Measurements from ENCODE around the gene SMAD3. TPM values are rescaled to one million over a fixed set of nuclear protein-coding genes. Genes with fewer than 3 reads are reported as not detected.

Gene SMAD3
- total RNA-seq, 2 donors from 2014 or later = 47.9 to 78.5 TPM

DNA sequence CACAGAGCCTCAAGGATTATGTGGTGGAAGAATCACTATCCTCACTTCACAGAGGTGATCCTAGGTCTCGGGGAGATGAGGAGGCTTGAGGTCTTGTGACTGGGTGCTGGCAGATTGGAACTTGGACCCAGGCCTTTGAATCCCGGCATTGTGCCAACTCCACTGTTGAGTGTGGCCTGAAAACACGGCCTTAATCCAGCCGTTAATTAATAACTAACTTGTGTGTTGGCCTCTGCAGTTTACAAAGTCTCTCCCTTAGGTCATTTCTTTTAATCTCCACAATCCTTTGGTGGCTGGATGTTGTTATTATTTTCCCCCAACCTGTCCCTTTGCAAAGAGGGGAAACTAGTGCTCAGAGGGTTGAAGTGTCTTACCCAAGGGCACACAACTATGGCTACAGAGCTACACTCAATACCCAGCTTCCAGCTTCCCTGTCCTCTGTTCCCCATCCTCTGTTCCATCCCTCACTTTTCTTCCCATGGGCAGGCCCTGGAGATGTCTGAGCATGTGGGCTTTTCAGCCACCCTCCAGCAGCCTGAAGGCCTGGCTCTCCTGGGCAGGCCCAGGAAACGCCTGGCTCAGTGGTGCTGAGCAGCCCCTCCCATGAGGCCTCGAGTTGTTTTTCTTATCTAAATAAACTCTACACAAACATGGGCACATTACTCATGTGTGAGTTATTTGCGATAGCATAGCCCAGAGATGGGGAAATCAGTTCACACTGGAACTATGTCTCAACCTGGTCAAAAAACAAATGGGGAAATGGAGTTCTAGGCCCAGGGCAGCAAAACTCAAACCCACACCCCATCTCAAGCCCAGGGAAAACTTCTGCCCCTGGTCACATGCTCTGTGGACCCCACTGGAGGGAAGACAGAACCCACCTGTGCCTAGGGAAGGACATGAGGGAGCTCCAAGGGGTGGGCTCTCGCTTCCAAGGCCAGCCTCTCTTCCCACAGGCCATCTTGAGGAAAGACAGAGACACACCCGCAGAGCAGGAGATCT lies 16.8 kb upstream of the SMAD3 start:
- Histone ChIP-seq H3K4me3 (no peak overlapping the region), H3K27me3 (replicated peaks; ENCODE audit: insufficient read depth) (no peaks in the 10 kb centered on the region), H3K36me3 (no peaks in the 10 kb centered on the region), H3K27ac (peak overlapping the region; percentile 91 to 99), H3K9me3 (no peaks in the 10 kb centered on the region), H3K4me1 (ENCODE audit: control insufficient read depth in 1 of 2, low read depth in 2 of 2) (peaks cover 41 to 71% of the 10 kb centered on the region in 2 donors)
- ATAC-seq (ENCODE audit: insufficient number of reproducible peaks, low FRiP score, low read depth) (peak; percentile 72), DNase-seq (ENCODE audit: low spot score) (no peak)
- TF ChIP-seq, protein P1, sequence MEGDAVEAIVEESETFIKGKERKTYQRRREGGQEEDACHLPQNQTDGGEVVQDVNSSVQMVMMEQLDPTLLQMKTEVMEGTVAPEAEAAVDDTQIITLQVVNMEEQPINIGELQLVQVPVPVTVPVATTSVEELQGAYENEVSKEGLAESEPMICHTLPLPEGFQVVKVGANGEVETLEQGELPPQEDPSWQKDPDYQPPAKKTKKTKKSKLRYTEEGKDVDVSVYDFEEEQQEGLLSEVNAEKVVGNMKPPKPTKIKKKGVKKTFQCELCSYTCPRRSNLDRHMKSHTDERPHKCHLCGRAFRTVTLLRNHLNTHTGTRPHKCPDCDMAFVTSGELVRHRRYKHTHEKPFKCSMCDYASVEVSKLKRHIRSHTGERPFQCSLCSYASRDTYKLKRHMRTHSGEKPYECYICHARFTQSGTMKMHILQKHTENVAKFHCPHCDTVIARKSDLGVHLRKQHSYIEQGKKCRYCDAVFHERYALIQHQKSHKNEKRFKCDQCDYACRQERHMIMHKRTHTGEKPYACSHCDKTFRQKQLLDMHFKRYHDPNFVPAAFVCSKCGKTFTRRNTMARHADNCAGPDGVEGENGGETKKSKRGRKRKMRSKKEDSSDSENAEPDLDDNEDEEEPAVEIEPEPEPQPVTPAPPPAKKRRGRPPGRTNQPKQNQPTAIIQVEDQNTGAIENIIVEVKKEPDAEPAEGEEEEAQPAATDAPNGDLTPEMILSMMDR (IDR thresholded peaks at IDR 0.05) = no peak

DNA sequence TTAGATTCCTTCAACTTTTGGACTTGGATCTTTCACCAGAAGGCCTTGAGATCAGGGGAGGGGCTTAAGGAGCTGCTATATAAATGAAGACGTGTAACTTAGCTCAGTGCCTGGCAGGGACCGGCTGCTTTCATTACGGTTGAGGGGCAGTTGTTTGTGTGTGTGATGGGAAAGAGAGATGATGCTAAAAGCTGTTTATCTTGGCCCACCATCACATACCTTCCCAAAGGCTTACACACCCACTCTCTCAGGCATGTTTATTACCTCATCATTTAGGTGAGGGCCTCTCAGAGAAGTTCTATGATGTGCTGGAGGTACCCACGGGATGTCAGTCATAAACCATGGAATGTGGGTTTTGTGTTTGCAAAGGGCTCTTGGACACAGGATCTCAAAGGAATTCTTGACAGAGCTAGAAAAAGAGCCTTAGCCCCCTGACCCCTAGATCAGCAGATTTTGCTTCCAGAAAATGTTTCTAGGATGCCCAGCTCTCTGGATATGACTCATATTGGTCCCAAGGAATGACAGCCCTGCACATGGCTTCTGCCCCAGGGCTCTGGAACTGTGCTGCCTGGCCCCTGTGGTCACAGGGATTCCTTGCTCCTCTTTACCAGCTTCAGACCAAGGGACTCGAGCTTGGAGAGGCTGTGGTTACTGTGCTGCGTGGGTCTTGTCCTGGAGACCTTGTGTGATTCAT lies 15.9 kb upstream of the SMAD3 start:
- TF ChIP-seq, protein P1 (IDR thresholded peaks at IDR 0.05) = no peak
- peaks cover 40 to 63% of the 10 kb centered on the region in 2 donors for H3K4me1 ChIP-seq (ENCODE audit: control insufficient read depth in 1 of 2, low read depth in 2 of 2)
- ATAC-seq (ENCODE audit: insufficient number of reproducible peaks, low FRiP score, low read depth) (peak; percentile 22), DNase-seq (ENCODE audit: low spot score) (no peak)
- no peaks in the 10 kb centered on the region for H3K9me3 ChIP-seq
- H3K36me3 ChIP-seq = no peaks in the 10 kb centered on the region
- no peak overlapping the region for H3K4me3 ChIP-seq
- no peaks in the 10 kb centered on the region for H3K27me3 ChIP-seq (replicated peaks; ENCODE audit: insufficient read depth)
- H3K27ac ChIP-seq = peak overlapping the region; percentile 91 to 99

DNA sequence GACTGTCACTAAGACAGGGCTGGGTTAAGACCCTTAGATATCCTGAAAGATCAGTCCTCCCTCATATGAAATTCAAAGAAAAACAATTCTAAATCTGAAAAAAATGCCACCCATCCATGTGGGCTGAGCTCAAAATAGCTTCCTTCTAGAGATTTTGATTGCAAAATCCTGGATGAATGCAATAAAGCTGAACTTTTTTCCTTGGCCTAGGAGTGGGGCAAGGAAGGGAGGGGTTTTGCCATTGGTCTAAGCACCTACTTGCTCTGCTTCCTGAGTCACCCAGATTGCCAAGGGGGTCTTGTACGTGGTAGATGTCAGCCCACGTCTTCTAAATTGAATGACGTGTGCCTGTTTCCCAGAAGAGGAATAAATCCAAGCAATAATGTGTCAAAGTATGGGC lies 15.3 kb upstream of the SMAD3 start:
- DNase-seq (ENCODE audit: low spot score) (no peak), ATAC-seq (ENCODE audit: insufficient number of reproducible peaks, low FRiP score, low read depth) (peak; percentile 42)
- H3K9me3 ChIP-seq = no peaks in the 10 kb centered on the region
- TF ChIP-seq, protein P1 (IDR thresholded peaks at IDR 0.05) = no peak
- no peaks in the 10 kb centered on the region for H3K27me3 ChIP-seq (replicated peaks; ENCODE audit: insufficient read depth)
- no peak overlapping the region for H3K4me3 ChIP-seq
- no peaks in the 10 kb centered on the region for H3K36me3 ChIP-seq
- peaks cover 37 to 59% of the 10 kb centered on the region in 2 donors for H3K4me1 ChIP-seq (ENCODE audit: control insufficient read depth in 1 of 2, low read depth in 2 of 2)
- H3K27ac ChIP-seq = peak overlapping the region; percentile 91 to 99

DNA sequence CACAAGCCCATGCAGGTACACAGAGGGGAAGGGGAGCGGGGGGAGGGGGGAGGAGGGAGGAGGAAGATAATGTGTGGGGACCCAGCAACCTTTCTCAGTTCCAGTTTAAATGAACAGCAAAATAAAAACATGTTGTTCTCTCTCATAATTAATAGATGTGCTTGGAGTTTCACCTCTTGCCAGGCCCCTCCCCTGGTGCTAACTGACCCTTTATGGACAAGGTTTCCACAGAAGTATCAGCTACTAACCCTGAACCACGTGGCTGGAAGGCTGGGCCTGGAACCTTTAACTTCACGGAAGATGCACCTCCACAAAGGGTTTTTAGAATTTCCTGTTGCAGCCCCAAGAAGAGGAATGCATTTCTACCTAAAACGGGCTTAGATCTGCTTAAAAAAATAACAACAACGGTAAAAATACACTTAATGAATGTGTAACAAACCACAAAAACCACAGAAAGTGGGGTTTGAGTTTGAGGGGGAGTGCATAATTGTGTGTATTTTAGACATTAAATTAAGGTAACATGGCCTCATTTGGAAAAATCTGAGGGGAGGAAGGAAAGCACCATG lies 14.8 kb upstream of the SMAD3 start:
- Histone ChIP-seq H3K4me3 (no peak overlapping the region), H3K27me3 (replicated peaks; ENCODE audit: insufficient read depth) (no peaks in the 10 kb centered on the region), H3K9me3 (no peaks in the 10 kb centered on the region), H3K4me1 (ENCODE audit: control insufficient read depth in 1 of 2, low read depth in 2 of 2) (peaks cover 37 to 53% of the 10 kb centered on the region in 2 donors), H3K27ac (peak overlapping the region; percentile 91 to 99), H3K36me3 (no peaks in the 10 kb centered on the region)
- DNase-seq (ENCODE audit: low spot score) (no peak), ATAC-seq (ENCODE audit: insufficient number of reproducible peaks, low FRiP score, low read depth) (no peak)
- TF ChIP-seq, protein P1 (IDR thresholded peaks at IDR 0.05) = no peak
